MM.1S (cell line): ENCODE measurements around the gene ZNHIT2.

Experiments used
- EZH2 ChIP-seq: fragments of 300-600 bp; sonication (generic); optimal IDR thresholded peaks from 2 replicates; pipeline ENCODE3; 2017; ENCODE audit warnings: low read depth, mild to moderate bottlenecking, antibody characterized with exemption, low read length, mixed read lengths
- EZH2phosphoT487 ChIP-seq: fragments of 300-600 bp; sonication (generic); IDR thresholded peaks from 2 replicates; pipeline ENCODE4 v1.6.1; 2018; ENCODE audit warnings: antibody characterized with exemption, low read length

DNA sequence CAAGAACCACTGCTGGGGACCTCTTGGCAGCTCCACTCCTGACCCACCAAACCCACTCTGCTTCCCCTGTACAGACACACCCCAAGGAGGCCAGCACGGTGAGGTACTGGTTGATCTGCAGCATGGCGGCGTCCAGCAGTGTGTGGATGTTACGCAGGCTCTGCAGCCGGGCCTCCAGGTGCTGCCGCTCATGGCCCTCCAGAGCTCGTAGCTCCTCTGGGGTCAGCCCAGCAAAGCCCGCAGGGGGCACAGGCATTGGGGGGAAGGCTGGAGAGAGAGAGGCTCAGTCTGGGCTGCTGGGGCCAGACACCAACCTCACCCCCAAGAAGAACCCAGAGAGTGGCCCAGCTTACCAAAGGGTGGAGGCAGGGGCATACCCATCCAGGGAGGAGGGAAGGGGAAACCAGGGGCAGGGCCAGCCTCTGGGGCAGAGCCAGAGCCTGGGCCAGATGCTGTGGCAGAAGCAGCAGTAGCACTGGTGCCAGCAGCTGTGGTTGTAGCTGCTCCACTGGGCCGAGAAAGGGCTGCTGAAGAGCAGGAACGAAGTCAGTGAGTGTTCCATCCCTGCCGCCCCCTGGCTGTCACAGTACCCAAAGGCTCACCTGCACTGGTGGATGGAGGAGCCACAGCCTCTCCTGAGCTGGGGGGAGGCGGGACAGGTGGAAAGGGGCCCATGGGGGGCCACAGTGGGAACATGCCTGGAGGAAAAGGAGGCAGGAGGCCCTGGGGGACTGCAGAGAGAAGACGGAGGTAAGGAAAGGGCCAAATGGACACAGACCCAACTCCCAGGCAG lies 12.3 kb upstream of the ZNHIT2 start:
- TF ChIP-seq EZH2 (no peak), EZH2phosphoT487 (no peak)
